H1 (cell line): ENCODE measurements around the gene KATNAL1. TPM values are rescaled to one million over a fixed set of nuclear protein-coding genes. Genes with fewer than 3 reads are reported as not detected.

ENCODE experiments used
- POLR2AphosphoS5 ChIP-seq: IDR thresholded peaks from 2 replicates; pipeline ENCODE4 v1.6.1; 2011; ENCODE audit warnings: low read depth, low read length
- polyA plus RNA-seq, 7 experiments: library from polyadenylated mRNA; depleted of rRNA in 3 of 7; stranded (reverse) in 5 of 7; unstranded in 2 of 7; fragments of >200 nt in 5 of 7; fragments of 200-250 nt in 2 of 7; gene quantifications; 1 replicate in 5 of 7; 2 replicates in 1 of 7; 4 replicates in 1 of 7; pipeline versions ENCODE4 v1.2.1 to v1.2.3, GENCODE V29; 2011 to 2013; ENCODE audit warnings: missing spikeins in 2 of 7, mixed read lengths in 2 of 7
- total RNA-seq: library from RNA; stranded (reverse); fragmentation: NEBNext Ultra II Directional; extraction: Animal tissue kit (Norgen Biotek cat#: 25700); gene quantifications from 2 replicates; pipeline ENCODE4 v1.2.1, GENCODE V29; 2021
- TF ChIP-seq, protein P1 (sequence below), 3 experiments: IDR thresholded peaks; 1 replicate in 2 of 3; 2 replicates in 1 of 3; pipeline versions ENCODE4 v1.5.1 to v1.6.1; 2011; ENCODE audit warnings: low read length in 3 of 3, mild to moderate bottlenecking in 3 of 3, inconsistent platforms in 2 of 3, low read depth in 1 of 3, moderate library complexity in 1 of 3; ENCODE audit not compliant: insufficient read depth in 1 of 3; ENCODE audit errors: control extremely low read depth in 1 of 3

KATNAL1 gene
- total and polyA plus RNA-seq, 2 of the 8 experiments (the other 6 are each of a cell fraction or from before 2014, with no cell fraction given) = 4.0 to 13.2 TPM

- TF ChIP-seq, protein P1, sequence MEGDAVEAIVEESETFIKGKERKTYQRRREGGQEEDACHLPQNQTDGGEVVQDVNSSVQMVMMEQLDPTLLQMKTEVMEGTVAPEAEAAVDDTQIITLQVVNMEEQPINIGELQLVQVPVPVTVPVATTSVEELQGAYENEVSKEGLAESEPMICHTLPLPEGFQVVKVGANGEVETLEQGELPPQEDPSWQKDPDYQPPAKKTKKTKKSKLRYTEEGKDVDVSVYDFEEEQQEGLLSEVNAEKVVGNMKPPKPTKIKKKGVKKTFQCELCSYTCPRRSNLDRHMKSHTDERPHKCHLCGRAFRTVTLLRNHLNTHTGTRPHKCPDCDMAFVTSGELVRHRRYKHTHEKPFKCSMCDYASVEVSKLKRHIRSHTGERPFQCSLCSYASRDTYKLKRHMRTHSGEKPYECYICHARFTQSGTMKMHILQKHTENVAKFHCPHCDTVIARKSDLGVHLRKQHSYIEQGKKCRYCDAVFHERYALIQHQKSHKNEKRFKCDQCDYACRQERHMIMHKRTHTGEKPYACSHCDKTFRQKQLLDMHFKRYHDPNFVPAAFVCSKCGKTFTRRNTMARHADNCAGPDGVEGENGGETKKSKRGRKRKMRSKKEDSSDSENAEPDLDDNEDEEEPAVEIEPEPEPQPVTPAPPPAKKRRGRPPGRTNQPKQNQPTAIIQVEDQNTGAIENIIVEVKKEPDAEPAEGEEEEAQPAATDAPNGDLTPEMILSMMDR (IDR thresholded peaks at IDR 0.05; ENCODE audit: control extremely low read depth in 1 of 3, insufficient read depth in 1 of 3, low read depth in 1 of 3, low read length in 3 of 3) = peak in 1 of 3 experiments; percentile 10; a peak in 1 of 4 replicates
- TF ChIP-seq POLR2AphosphoS5 = peak; percentile 94
These were observed 125.3 kb downstream of the KATNAL1 start (continued) for GRCh38 chr13:30181888-30182651.
